Neural progenitor cell (in vitro differentiated cells): ENCODE measurements around the gene ERBIN. TPM values are rescaled to one million over a fixed set of nuclear protein-coding genes. Genes with fewer than 3 reads are reported as not detected.

ENCODE experiments used
- DNase-seq: peaks from one replicate; pipeline ENCODE4 v3.0.0-alpha.2; 2016; ENCODE audit warnings: low spot score
- H2AFZ ChIP-seq: fragments of 200-600 bp; sonication (generic); replicated peaks from 2 replicates; pipeline ENCODE4 v1.6.1; 2016; ENCODE audit warnings: antibody characterized with exemption
- H3F3A ChIP-seq: fragments of 200-600 bp; sonication (generic); 2 replicates; pipeline ENCODE4 v1.6.1; 2016; ENCODE audit warnings: antibody characterized with exemption, low read depth
- H3K27ac ChIP-seq: fragments of 200-600 bp; sonication (generic); 2 replicates; pipeline ENCODE4 v1.5.1; 2016; ENCODE audit warnings: mild to moderate bottlenecking
- H3K27me3 ChIP-seq: fragments of 200-600 bp; sonication (generic); 2 replicates; pipeline ENCODE4 v1.6.1; 2016; ENCODE audit warnings: mild to moderate bottlenecking, moderate library complexity
- H3K36me3 ChIP-seq: fragments of 200-600 bp; sonication (generic); 2 replicates; pipeline ENCODE4 v1.5.1; 2016
- H3K4me1 ChIP-seq: fragments of 200-600 bp; sonication (generic); 2 replicates; pipeline ENCODE4 v1.6.1; 2016; ENCODE audit warnings: mixed run types
- H3K4me2 ChIP-seq: fragments of 200-600 bp; sonication (generic); 2 replicates; pipeline ENCODE4 v1.6.1; 2016
- H3K4me3 ChIP-seq: fragments of 200-600 bp; sonication (generic); 2 replicates; pipeline ENCODE4 v1.5.1; 2016
- H3K79me2 ChIP-seq: fragments of 200-600 bp; sonication (generic); 2 replicates; pipeline ENCODE4 v1.6.1; 2016; ENCODE audit warnings: low read depth
- H3K9ac ChIP-seq: fragments of 200-600 bp; sonication (generic); 2 replicates; pipeline ENCODE4 v1.6.1; 2016
- H3K9me3 ChIP-seq: fragments of 200-600 bp; sonication (generic); 2 replicates; pipeline ENCODE4 v1.5.1; 2016; ENCODE audit warnings: low read depth
- H4K20me1 ChIP-seq: fragments of 200-600 bp; sonication (generic); 2 replicates; pipeline ENCODE4 v1.6.1; 2016; ENCODE audit warnings: low read depth
- H3K27ac Mint-ChIP-seq: 3 replicates; pipeline ENCODE4 v1.8.0; 2021; ENCODE audit warnings: mixed read lengths
- H3K27me3 Mint-ChIP-seq: 2 replicates; pipeline ENCODE4 v1.8.0; 2022; ENCODE audit warnings: low read depth, mild to moderate bottlenecking, inconsistent platforms, moderate library complexity, mixed read lengths; ENCODE audit not compliant: insufficient read depth
- H3K36me3 Mint-ChIP-seq: 3 replicates; pipeline ENCODE4 v1.8.0; 2021; ENCODE audit warnings: mixed read lengths
- H3K4me1 Mint-ChIP-seq: 3 replicates; pipeline ENCODE4 v1.8.0; 2021; ENCODE audit warnings: mixed read lengths
- H3K4me3 Mint-ChIP-seq: 3 replicates; pipeline ENCODE4 v1.8.0; 2021; ENCODE audit warnings: mild to moderate bottlenecking, moderate library complexity, mixed read lengths
- H3K9me3 Mint-ChIP-seq: 3 replicates; pipeline ENCODE4 v1.8.0; 2020; ENCODE audit warnings: mixed read lengths
- EZH2 ChIP-seq: fragments of 200-600 bp; sonication (generic); IDR thresholded peaks from 2 replicates; pipeline ENCODE4 v1.6.1; 2017; ENCODE audit warnings: antibody characterized with exemption, mild to moderate bottlenecking, moderate library complexity
- EZH2phosphoT487 ChIP-seq: fragments of 200-600 bp; sonication (generic); IDR thresholded peaks from 2 replicates; pipeline ENCODE4 v1.6.1; 2017; ENCODE audit warnings: antibody characterized with exemption
- total RNA-seq: library from RNA; depleted of rRNA; stranded (reverse); fragments of >200 nt; gene quantifications from 2 replicates; pipeline ENCODE4 v1.2.3, GENCODE V29; 2015; ENCODE audit warnings: low replicate concordance
- TF ChIP-seq, protein P1 (sequence below): fragments of 200-600 bp; sonication (generic); IDR thresholded peaks from 2 replicates; pipeline ENCODE4 v1.5.1; 2017; ENCODE audit warnings: antibody characterized with exemption, mild to moderate bottlenecking

Gene ERBIN
- total RNA-seq, 1 donor from 2014 or later: 77.6 TPM

DNA sequence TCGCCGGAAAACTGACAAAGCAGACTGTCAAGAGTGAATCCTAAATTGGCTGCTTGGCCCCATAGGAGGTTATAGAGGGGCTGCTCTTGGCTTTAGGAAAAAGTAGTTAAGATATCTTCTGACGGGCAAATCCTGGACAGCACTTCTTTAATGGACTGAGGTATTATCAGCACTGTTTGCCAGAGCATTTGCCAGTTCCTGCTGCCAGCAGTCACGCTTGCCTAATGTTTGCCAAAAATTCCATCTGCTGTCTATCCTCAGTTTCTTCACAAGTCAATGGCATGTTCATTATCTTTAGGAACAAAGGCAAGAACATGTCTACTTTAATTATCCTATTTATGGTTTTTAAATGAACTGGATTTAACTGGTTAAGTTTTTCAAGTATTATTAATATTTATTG lies 191.9 kb downstream of the ERBIN start:
- Histone ChIP-seq H3K27me3 (no peaks in the 10 kb centered on the region), H3K36me3 (no peaks in the 10 kb centered on the region), H3K9me3 (no peaks in the 10 kb centered on the region), H3K79me2 (no peaks in the 10 kb centered on the region), H3K9ac (no peak overlapping the region), H3K4me2 (no peak overlapping the region), H3K27ac (no peak overlapping the region), H3K4me3 (no peak overlapping the region), H3K4me1 (no peaks in the 10 kb centered on the region), H3F3A (no peaks in the 10 kb centered on the region), H4K20me1 (no peaks in the 10 kb centered on the region), H2AFZ (no peak overlapping the region)
- Mint-ChIP-seq H3K36me3 (no peaks in the 10 kb centered on the region), H3K4me3 (no peak overlapping the region), H3K9me3 (no peaks in the 10 kb centered on the region), H3K4me1 (no peaks in the 10 kb centered on the region), H3K27ac (no peak overlapping the region), H3K27me3 (peaks cover 3% of the 10 kb centered on the region)
- DNase-seq: no peak
- TF ChIP-seq EZH2phosphoT487 (no peak), EZH2 (no peak)
- TF ChIP-seq, protein P1, sequence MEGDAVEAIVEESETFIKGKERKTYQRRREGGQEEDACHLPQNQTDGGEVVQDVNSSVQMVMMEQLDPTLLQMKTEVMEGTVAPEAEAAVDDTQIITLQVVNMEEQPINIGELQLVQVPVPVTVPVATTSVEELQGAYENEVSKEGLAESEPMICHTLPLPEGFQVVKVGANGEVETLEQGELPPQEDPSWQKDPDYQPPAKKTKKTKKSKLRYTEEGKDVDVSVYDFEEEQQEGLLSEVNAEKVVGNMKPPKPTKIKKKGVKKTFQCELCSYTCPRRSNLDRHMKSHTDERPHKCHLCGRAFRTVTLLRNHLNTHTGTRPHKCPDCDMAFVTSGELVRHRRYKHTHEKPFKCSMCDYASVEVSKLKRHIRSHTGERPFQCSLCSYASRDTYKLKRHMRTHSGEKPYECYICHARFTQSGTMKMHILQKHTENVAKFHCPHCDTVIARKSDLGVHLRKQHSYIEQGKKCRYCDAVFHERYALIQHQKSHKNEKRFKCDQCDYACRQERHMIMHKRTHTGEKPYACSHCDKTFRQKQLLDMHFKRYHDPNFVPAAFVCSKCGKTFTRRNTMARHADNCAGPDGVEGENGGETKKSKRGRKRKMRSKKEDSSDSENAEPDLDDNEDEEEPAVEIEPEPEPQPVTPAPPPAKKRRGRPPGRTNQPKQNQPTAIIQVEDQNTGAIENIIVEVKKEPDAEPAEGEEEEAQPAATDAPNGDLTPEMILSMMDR: no peak

DNA sequence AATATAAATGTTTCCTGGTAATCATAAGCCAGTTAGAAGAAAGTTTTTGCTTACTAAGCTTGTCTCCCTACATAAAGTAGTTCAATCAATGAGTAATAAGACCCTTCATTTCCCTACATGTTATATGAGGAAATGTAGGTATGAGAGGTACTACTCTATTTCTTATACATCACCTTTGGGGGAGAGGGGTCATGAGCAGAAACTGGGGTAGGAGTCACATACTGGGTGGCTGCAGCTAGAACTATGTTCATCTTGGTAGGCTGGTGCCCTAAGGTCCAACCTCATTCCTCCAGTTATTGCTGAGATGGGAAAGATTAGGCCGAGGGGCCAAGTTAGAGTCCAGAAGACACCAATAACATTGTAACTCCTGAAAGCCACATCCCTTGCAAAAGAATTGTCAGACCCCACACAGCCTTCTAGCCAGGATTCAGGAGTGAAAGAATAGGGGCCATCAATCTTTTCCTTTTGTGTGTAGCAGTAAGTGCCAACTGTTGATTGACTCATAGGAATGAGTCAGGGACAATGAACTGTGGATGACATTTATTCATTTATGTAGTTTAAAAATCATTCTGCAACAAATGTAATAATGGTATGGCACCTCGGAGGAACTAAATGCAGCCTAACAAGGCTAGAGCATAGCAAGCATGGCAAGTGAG lies 196.1 kb downstream of the ERBIN start:
- Mint-ChIP-seq H3K9me3 (no peaks in the 10 kb centered on the region), H3K4me1 (no peaks in the 10 kb centered on the region), H3K36me3 (no peaks in the 10 kb centered on the region), H3K27ac (no peak overlapping the region), H3K27me3 (peaks cover 3% of the 10 kb centered on the region), H3K4me3 (no peak overlapping the region)
- H3K9ac ChIP-seq: no peak overlapping the region
- H3K4me3 ChIP-seq: no peak overlapping the region
- H3F3A ChIP-seq: no peaks in the 10 kb centered on the region
- H2AFZ ChIP-seq: no peak overlapping the region
- no peaks in the 10 kb centered on the region for H3K79me2 ChIP-seq
- H4K20me1 ChIP-seq: no peaks in the 10 kb centered on the region
- H3K4me1 ChIP-seq: no peaks in the 10 kb centered on the region
- TF ChIP-seq EZH2phosphoT487: no peak
- TF ChIP-seq, protein P1: no peak
- no peak for TF ChIP-seq EZH2
- H3K9me3 ChIP-seq: no peaks in the 10 kb centered on the region
- H3K27me3 ChIP-seq: no peaks in the 10 kb centered on the region
- no peaks in the 10 kb centered on the region for H3K36me3 ChIP-seq
- DNase-seq: no peak
- no peak overlapping the region for H3K27ac ChIP-seq
- H3K4me2 ChIP-seq: no peak overlapping the region

DNA sequence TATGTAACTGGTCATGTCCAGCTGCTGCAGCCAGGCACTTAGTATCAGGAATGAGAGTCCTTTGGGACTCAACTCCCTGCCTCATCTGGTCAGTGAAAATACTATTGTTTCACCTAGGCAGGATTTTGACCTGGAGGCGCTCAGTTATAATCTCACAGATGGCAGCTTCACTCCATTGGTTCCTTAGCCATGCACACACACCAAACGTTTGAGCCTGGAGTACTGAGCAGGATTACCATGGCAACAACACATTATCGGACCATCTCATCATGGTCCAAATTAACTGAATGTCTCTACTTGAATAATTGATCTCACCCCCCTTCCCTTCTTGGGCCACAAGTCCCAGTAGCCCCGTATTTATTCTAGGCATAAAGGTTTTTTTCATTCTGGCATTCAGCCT lies 202.8 kb downstream of the ERBIN start:
- Histone ChIP-seq H3K27ac (no peak overlapping the region), H3K36me3 (no peaks in the 10 kb centered on the region), H4K20me1 (no peaks in the 10 kb centered on the region), H3K27me3 (no peaks in the 10 kb centered on the region), H3K9me3 (no peaks in the 10 kb centered on the region), H2AFZ (no peak overlapping the region), H3F3A (peaks cover 1% of the 10 kb centered on the region), H3K9ac (no peak overlapping the region), H3K4me2 (no peak overlapping the region), H3K79me2 (no peaks in the 10 kb centered on the region), H3K4me3 (no peak overlapping the region), H3K4me1 (no peaks in the 10 kb centered on the region)
- Mint-ChIP-seq H3K4me1 (no peaks in the 10 kb centered on the region), H3K4me3 (no peak overlapping the region), H3K9me3 (no peaks in the 10 kb centered on the region), H3K27me3 (no peaks in the 10 kb centered on the region), H3K36me3 (no peaks in the 10 kb centered on the region), H3K27ac (no peak overlapping the region)
- no peak for TF ChIP-seq EZH2
- TF ChIP-seq EZH2phosphoT487: no peak
- TF ChIP-seq, protein P1: no peak
- DNase-seq: no peak
